LNCaP clone FGC (cell line): ENCODE results near the gene FOXP1.

Experiments used
- DNase-seq: peaks from one replicate; pipeline ENCODE4 v3.0.0-alpha.2; 2011; ENCODE audit warnings: low read depth
- H3K4me3 ChIP-seq: 2 replicates; pipeline ENCODE4 v1.5.1; 2011; ENCODE audit warnings: mild to moderate bottlenecking, low read depth, low read length, control low read depth
- TF ChIP-seq, protein P1 (sequence below): IDR thresholded peaks from 2 replicates; pipeline ENCODE4 v1.5.1; 2012; ENCODE audit warnings: mild to moderate bottlenecking; ENCODE audit not compliant: control insufficient read depth, insufficient read depth; ENCODE audit errors: extremely low read depth

The FOXP1 gene

DNA sequence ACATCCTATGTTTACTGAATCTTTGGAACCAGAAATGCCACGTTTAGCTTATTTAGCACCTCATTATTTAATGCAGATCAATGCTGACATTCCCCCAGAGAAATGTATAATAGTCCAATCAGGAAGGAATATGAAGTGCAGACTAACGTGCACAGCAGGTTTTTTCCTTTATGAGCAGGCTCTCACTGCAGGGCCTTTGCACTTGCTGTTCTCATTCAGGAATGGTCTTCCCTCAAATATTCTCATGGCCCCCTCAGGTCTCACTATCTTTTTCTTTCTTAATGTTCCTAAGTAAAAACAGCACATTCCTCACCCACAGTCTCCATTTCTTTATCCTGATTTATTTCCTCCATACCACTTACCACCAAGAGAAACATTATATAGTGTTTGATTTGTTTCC lies 174.6 kb downstream of the FOXP1 start:
- DNase-seq = no peak
- TF ChIP-seq, protein P1, sequence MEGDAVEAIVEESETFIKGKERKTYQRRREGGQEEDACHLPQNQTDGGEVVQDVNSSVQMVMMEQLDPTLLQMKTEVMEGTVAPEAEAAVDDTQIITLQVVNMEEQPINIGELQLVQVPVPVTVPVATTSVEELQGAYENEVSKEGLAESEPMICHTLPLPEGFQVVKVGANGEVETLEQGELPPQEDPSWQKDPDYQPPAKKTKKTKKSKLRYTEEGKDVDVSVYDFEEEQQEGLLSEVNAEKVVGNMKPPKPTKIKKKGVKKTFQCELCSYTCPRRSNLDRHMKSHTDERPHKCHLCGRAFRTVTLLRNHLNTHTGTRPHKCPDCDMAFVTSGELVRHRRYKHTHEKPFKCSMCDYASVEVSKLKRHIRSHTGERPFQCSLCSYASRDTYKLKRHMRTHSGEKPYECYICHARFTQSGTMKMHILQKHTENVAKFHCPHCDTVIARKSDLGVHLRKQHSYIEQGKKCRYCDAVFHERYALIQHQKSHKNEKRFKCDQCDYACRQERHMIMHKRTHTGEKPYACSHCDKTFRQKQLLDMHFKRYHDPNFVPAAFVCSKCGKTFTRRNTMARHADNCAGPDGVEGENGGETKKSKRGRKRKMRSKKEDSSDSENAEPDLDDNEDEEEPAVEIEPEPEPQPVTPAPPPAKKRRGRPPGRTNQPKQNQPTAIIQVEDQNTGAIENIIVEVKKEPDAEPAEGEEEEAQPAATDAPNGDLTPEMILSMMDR = no peak
- H3K4me3 ChIP-seq = no peak overlapping the region

DNA sequence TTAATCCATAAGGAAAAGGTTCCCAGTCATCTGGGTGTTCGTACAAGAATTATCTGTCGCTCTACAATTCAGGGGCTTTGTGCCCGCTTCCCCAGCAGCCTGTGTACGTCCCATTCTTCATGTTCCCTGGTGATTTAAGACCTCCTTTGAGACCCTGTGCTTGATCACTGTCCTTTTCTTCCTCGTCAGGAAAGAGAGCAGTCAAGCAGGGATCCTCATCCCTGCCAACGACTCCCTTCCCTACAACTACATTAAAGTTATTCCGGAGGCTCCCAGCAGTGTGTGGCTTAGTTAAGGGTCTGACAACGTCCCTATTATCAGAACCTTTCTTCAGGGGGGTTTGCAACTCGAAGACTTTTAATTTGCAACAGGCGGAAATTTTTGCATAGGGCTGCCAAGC lies 175.7 kb downstream of the FOXP1 start:
- no peak for DNase-seq
- TF ChIP-seq, protein P1 = no peak
- no peak overlapping the region for H3K4me3 ChIP-seq

DNA sequence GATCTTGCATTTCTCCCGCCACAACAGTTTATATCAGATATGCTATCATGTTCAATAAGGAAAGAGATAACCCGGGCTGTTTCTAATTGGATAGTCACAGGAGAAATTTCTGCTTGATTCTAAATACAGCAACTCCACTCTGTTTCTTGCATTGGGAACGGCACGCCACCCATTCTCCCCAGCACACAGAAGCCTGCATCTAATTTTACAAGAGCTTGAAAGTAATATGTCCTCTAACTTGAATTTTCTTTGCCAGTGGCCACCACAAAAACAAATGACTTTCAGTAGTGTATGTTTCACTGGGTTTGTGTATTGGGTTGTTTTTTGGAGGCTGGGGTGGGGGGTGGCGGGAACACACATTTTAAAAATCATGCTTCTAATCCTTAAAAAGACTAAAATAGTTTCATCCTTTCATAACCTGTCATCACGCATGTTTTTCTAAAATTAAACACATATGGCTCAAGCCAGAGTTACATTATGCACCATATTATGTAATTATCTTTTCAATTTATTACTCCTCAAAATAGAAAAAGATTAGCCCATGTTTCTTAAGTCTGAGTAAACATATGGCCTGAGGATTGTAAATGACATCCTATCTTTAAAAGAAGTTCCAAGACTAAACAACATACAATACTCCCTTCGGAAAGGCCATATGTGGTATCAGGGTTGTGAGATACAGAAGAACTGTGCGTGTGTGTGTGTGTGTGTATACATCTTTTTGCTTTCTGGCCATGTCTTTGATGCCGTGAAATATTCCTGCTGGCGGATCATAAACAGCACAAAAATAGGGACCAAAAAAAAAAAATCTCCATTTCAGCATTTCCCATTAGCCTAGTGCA lies 176.3 kb downstream of the FOXP1 start:
- no peak for DNase-seq
- H3K4me3 ChIP-seq = no peak overlapping the region
- TF ChIP-seq, protein P1 = no peak

DNA sequence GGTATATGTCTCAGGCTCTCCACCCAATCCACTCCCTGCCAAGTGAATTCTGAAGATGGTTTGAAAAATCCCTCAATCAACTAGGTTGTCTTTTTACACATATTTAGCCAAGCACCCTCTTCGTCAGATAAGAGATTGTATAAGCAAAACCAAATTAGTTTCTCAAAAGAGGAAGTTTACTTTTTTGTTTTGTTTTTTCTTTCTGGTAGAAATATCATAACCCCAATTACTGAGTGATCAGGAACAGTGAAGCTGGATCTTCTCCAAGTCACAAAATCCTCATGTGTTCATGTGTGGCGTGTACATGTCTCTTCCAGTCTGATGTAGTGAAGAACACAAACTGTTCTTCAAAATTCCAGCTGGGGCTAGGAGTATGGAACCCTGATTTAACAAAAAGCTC lies 180.6 kb downstream of the FOXP1 start:
- DNase-seq = no peak
- TF ChIP-seq, protein P1 = no peak
- no peak overlapping the region for H3K4me3 ChIP-seq

DNA sequence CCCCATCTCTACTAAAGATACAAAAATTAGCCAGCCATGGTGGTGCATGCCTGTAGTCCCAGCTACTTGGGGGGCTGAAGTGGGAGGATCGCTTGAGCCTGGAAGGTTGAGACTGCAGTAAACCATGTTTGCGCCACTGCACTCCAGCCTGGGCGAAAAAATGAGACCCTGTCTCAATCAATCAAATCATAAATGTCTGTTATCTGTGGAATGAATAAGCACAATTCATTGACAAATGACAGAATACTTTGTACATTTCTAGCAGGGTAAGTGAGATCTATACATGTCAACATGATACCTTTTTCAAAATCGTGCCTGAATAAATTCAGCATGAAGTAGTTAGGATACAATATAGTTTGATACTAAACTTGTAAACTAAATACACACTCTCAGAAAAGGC lies 181.2 kb downstream of the FOXP1 start:
- TF ChIP-seq, protein P1 = no peak
- DNase-seq = no peak
- no peak overlapping the region for H3K4me3 ChIP-seq

DNA sequence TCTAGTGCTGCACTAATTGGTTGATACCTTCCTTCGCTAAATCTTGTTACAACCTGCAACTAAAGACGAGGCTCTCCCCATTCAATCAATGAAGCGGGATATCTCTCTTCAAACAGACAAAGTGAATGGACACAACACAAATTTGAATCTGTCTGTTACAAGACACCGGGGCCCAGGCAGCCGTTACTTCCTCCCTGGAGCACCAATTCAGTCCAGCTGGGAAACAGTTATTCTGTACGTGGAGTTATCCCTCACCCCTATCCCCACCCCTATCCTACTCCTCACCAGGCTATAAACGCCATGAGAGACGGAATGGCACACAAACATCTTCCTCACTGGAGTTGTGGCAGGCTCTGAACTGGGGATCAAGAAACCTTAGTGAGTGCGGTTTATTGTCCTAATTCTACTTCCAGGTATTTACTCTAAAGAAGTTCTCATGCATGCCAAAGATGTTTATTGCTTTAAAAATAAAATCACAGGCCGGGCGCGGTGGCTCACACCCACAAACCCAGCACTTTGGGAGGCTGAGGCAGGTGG lies 181.8 kb downstream of the FOXP1 start:
- no peak for DNase-seq
- TF ChIP-seq, protein P1 = no peak
- H3K4me3 ChIP-seq = no peak overlapping the region
